Retinal pigment epithelial cell (primary cell): ENCODE data around the gene MYO1G.

Experiments used
- DNase-seq: peaks from one replicate; pipeline ENCODE4 v3.0.0-alpha.2; 2010; ENCODE audit warnings: low read depth
- H3K4me3 ChIP-seq: 2 replicates; pipeline ENCODE4 v1.5.1; 2011; ENCODE audit warnings: mild to moderate bottlenecking, low read length, control low read depth, moderate library complexity
- TF ChIP-seq, protein P1 (sequence below): conservative IDR thresholded peaks from 2 replicates; pipeline ENCODE4 v1.5.1; 2011; ENCODE audit warnings: low read depth, low read length, control low read depth, inconsistent platforms

MYO1G gene

DNA sequence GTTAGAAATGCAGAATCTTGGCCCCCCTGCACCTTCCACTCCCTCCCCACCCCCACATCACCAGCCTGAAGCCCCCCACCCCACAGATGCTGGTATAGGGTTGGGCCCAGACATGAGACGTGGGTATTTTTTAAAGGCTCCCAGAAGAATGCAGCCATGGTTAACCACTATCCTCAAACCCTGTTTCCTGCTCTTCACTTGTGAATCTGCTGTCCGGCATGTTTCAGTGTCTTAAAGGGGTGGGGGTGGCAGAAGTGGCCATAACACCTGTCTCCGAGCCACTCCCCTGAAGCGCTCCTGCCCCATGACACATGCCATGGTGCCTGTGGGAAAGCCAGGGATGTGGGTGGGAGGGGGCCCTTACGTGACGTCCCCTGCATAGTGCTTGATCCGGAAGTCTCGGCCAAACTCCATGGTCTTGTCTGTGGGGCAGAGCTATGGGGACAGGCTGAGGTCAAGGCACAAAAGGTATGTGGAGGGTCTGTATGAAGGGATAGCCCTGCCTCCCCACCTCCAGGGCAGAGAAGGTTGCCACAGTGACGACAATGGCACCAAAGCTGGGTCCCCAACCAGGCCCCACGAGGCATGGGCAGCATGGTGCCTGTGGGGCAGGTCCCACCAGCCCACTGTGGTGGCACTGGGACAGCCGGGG is 9.6 kb downstream of the MYO1G start:
- TF ChIP-seq, protein P1, sequence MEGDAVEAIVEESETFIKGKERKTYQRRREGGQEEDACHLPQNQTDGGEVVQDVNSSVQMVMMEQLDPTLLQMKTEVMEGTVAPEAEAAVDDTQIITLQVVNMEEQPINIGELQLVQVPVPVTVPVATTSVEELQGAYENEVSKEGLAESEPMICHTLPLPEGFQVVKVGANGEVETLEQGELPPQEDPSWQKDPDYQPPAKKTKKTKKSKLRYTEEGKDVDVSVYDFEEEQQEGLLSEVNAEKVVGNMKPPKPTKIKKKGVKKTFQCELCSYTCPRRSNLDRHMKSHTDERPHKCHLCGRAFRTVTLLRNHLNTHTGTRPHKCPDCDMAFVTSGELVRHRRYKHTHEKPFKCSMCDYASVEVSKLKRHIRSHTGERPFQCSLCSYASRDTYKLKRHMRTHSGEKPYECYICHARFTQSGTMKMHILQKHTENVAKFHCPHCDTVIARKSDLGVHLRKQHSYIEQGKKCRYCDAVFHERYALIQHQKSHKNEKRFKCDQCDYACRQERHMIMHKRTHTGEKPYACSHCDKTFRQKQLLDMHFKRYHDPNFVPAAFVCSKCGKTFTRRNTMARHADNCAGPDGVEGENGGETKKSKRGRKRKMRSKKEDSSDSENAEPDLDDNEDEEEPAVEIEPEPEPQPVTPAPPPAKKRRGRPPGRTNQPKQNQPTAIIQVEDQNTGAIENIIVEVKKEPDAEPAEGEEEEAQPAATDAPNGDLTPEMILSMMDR = no peak
- DNase-seq = no peak
- no peak overlapping the region for H3K4me3 ChIP-seq

DNA sequence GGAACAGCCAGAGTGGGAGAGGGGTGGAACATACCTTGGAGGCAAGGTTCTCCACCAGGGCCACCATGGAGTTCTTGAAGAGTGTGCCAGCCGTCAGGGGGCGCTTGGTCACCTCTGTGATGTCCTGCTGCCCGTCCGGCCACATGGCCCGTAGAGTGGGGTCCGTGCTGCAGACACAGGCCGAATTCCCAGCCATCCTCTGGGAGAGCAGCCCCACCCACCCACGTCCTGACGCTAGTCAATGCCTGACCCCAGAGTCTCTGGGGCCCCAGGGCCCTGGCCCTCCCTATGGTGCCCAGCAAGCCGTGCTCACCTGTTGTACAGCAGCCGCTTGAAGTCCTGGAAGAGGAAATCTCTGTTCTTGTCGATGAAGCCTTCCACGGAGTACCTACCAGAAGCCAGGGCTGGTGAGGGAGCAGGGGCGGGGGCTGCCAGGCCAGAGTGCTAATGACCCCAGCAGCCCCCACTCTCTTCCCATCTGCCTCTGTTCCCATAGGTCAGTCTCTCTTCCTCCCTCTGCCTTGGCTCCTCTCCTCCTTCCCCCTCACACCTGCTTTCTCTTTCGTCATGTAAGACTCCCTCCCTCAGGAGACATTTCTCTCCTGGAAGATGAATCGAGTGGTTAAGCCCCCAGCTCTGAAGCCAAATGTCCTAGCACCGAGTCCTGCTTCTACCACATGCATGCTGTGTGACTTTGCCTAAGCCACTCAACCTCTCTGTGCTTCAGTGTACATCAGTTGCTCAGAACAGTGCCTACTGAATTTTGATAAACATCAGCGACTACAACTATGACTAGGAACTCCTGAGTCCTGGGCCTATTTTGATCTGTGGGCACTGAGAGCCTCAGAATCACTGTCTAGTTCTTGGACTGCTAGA is 11.0 kb downstream of the MYO1G start:
- DNase-seq = no peak
- TF ChIP-seq, protein P1 = peak; percentile 44
- H3K4me3 ChIP-seq = no peak overlapping the region

DNA sequence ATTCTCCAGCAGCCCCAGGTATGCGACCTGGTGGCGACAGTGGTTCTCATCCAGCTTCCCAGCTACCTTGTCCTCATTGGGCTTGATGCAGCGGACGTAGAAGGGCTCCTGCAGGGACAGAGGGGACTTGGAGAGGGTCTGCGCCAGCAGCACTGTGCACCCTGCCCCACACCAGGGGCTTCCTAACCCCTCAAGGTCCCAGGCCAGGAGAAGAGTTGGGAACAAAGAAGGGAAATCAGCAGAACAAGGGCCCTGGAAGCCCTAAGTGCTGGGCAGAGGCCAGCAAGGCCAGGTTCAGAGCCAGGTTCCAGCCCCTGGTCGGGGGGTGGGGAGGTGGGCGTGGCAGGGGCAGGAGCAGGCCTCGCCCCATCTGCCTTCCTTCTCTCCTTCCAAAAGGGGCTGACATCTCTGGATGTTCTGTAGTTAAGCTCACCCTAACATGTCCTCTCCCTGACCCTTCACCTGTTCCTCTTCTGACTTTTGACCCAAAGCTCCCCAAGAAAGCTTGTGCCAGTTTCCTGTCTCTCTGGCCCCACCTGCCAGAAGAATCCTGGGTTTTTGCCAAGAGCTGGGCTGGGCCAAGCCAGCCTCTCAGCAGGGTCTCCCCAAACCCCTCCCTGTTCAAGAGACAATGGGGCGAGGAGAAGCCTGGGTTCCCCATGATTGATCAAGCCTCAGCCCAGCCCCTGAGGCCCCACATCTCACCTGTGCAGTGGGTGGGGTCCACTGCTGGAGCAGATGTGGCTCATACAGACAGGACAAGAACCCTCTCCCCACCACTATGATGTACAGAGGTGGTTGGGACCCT is 11.9 kb downstream of the MYO1G start:
- no peak overlapping the region for H3K4me3 ChIP-seq
- TF ChIP-seq, protein P1 = no peak
- DNase-seq = no peak

DNA sequence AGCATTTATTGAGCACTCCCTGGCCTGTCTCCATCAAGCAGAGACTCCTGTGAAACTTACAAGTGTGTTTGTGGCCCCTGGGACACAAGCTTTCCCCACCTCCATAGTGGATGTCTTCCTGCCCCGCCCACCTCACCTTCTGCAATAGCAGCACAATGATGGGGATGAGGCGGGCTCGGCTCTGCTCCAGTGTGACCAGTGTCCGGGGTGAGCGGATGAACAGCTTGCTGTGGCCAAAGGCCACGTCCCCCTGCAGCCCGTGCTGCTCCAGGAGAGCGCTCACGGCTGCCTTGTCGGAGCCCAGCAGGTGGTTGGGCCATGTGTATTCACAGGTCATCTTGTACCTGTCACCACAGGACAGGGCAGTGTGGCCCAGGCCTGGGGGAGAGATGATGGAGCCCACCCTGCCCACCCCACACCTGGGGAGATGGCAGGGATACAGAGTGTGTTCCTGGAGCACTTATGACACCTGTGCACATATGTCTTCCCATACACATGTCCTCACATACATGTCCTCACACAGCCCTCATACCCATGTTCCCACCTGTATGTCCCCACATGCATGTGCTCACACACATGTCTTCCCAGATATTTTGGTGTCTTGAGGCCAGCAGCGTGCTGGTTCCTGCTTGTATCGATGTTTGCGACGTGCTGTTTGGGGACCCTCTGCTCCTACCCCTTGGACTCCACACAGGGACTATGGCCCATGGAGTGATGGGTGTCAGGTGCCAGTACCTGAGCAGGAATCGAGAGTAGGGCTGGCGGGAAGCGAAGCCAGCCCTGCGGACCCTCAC is 12.7 kb downstream of the MYO1G start:
- no peak for DNase-seq
- TF ChIP-seq, protein P1 = no peak
- no peak overlapping the region for H3K4me3 ChIP-seq

DNA sequence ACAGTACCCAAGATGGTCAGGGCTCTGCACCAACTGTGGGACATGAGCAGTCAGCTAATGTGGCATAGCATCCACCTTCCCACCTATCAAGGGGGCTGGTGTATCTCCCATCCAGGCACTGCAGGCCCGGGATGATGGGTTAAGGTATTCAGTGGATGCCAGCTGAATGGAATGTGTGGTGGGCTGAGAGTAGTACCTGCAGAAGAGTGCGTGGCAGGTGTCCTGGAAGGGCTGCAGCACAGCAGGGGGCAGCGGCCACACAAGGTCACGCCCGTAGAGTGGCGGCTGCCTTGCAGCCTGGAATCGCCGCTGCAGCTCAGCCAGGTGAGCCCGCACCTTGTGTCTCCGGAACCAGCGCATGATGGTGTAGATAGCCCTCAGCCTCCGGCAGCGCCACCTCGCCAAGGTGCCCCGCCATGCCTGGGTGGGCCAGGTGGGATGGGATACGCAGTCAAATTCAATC is 13.3 kb downstream of the MYO1G start:
- DNase-seq = no peak
- TF ChIP-seq, protein P1 = no peak
- no peak overlapping the region for H3K4me3 ChIP-seq

DNA sequence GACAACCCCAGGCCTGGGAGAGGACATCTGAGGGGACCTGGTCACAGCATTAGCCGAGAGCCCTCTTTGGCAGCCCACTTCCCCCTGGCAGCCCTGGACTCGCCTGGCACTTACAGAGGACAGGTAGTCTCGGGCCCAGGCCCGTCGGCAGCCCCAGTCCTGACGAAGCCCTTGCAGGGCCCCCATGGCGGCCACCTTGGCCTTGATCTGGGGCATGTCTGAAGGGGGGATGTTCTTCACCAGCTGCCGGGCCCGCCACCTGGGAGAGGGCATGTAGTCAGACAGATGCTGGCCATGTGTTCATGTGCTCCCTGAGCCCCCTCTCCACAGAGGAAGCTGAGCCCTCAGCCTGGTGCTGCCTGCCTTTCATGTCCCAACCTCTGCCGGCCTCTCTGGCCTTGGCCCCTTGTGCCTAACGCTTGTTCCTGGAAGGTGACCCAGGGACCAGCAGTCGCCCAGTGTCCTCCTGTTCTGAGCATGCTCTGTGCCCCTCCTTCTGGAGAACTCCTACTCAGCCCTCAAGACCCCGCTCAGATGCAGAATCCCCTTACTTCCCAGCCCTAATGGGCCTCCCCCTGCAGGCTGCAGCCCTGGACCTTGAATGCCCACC is 13.9 kb downstream of the MYO1G start:
- H3K4me3 ChIP-seq = no peak overlapping the region
- TF ChIP-seq, protein P1 = no peak
- DNase-seq = no peak
